IMR-90 (cell line): ENCODE results near the gene PPFIA2. TPM values are rescaled to one million over a fixed set of nuclear protein-coding genes. Genes with fewer than 3 reads are reported as not detected.

Experiments used
- ATAC-seq: fragments of 200-7000 bp; cut with Tn5 transposase; 2 replicates; pipeline ENCODE4 v1.9.1; 2020; ENCODE audit warnings: low read depth, mild to moderate bottlenecking, moderate library complexity
- BruUV-seq: library from RNA; stranded (reverse); fragments of 400-500 nt; replicated peaks from 2 replicates; lab custom pipeline; 2021; lab: Mats Ljungman, UMichigan
- CTCF ChIA-PET: fragments of 300-600 bp; formaldehyde crosslinking; extraction: SDS; loops from one replicate; lab custom pipeline; 2021; ENCODE audit warnings: antibody characterized with exemption; lab: Yijun Ruan, JAX
- POLR2A ChIA-PET: fragments of 300-600 bp; sonication (Branson Sonifier 250); formaldehyde crosslinking; loops from one replicate; lab custom pipeline; 2022; ENCODE audit warnings: antibody characterized with exemption; ENCODE audit not compliant: unreplicated experiment; lab: Charles Lee
- DNase-seq: peaks from one replicate; pipeline ENCODE4 v3.0.0; 2013
- H2AFZ ChIP-seq: replicated peaks from 2 replicates; pipeline ENCODE3; 2013; ENCODE audit warnings: low read length, mild to moderate bottlenecking; ENCODE audit not compliant: poor library complexity
- H2AK5ac ChIP-seq: 2 replicates; pipeline ENCODE4 v1.6.1; 2013; ENCODE audit warnings: low read depth, low read length, inconsistent platforms
- H2AK9ac ChIP-seq: replicated peaks from 2 replicates; pipeline ENCODE3; 2013; ENCODE audit warnings: mild to moderate bottlenecking, low read depth, low read length, moderate library complexity; ENCODE audit not compliant: poor library complexity
- H2BK120ac ChIP-seq: 2 replicates; pipeline ENCODE4 v1.6.1; 2013; ENCODE audit warnings: low read depth, low read length, inconsistent platforms
- H2BK15ac ChIP-seq: 3 replicates; pipeline ENCODE4 v1.6.1; 2013; ENCODE audit warnings: low read depth, low read length, inconsistent platforms
- H2BK20ac ChIP-seq: 2 replicates; pipeline ENCODE4 v1.6.1; 2013; ENCODE audit warnings: low read depth, mild to moderate bottlenecking, inconsistent platforms, low read length, moderate library complexity
- H2BK5ac ChIP-seq: 2 replicates; pipeline ENCODE4 v1.6.1; 2013; ENCODE audit warnings: mild to moderate bottlenecking, low read depth, low read length, inconsistent platforms; ENCODE audit not compliant: poor library complexity, severe bottlenecking
- H3K14ac ChIP-seq: replicated peaks from 2 replicates; pipeline ENCODE4 v1.6.1; 2013; ENCODE audit warnings: low read depth, low read length, inconsistent platforms
- H3K18ac ChIP-seq: 2 replicates; pipeline ENCODE4 v1.6.1; 2013; ENCODE audit warnings: low read depth, low read length, control low read depth
- H3K23ac ChIP-seq: 2 replicates; pipeline ENCODE4 v1.6.1; 2013; ENCODE audit warnings: low read depth, low read length, inconsistent platforms
- H3K27ac ChIP-seq: 2 replicates; pipeline ENCODE4 v1.5.1; 2013; ENCODE audit warnings: mild to moderate bottlenecking, control low read depth, low read length; ENCODE audit not compliant: insufficient read depth
- H3K27me3 ChIP-seq: 2 replicates; pipeline ENCODE4 v1.6.1; 2013; ENCODE audit warnings: low read length; ENCODE audit not compliant: control insufficient read depth, insufficient read depth
- H3K36me3 ChIP-seq: 2 replicates; pipeline ENCODE4 v1.6.1; 2013; ENCODE audit warnings: low read length, mixed read lengths; ENCODE audit not compliant: control insufficient read depth, insufficient read depth
- H3K4ac ChIP-seq: 2 replicates; pipeline ENCODE4 v1.6.1; 2013; ENCODE audit warnings: low read depth, low read length, inconsistent platforms
- H3K4me1 ChIP-seq: 2 replicates; pipeline ENCODE4 v1.6.1; 2013; ENCODE audit warnings: low read length, mixed read lengths; ENCODE audit not compliant: control insufficient read depth, insufficient read depth
- H3K4me2 ChIP-seq: 2 replicates; pipeline ENCODE4 v1.6.1; 2013; ENCODE audit warnings: low read depth, mild to moderate bottlenecking, control low read depth, low read length, moderate library complexity
- H3K4me3 ChIP-seq: 2 replicates; pipeline ENCODE4 v1.5.1; 2013; ENCODE audit warnings: low read depth, mild to moderate bottlenecking, control low read depth, low read length, moderate library complexity; ENCODE audit not compliant: insufficient read depth
- H3K56ac ChIP-seq: 2 replicates; pipeline ENCODE4 v1.6.1; 2013; ENCODE audit warnings: low read length, inconsistent platforms; ENCODE audit not compliant: insufficient read depth; ENCODE audit errors: extremely low read depth
- H3K79me1 ChIP-seq, 2 experiments: 2 replicates each; pipeline ENCODE4 v1.6.1; 2013; ENCODE audit warnings: low read length in 2 of 2, inconsistent platforms in 1 of 2, low read depth in 1 of 2
- H3K9ac ChIP-seq: 2 replicates; pipeline ENCODE4 v1.6.1; 2013; ENCODE audit warnings: low read depth, low read length, control low read depth
- H3K9me1 ChIP-seq: 2 replicates; pipeline ENCODE4 v1.6.1; 2013; ENCODE audit warnings: low read length, inconsistent platforms; ENCODE audit not compliant: insufficient read depth
- H3K9me3 ChIP-seq: 2 replicates; pipeline ENCODE4 v1.6.1; 2013; ENCODE audit warnings: low read length; ENCODE audit not compliant: control insufficient read depth, insufficient read depth
- H4K20me1 ChIP-seq: 2 replicates; pipeline ENCODE4 v1.6.1; 2013; ENCODE audit warnings: low read length, inconsistent platforms; ENCODE audit not compliant: insufficient read depth
- H4K5ac ChIP-seq: 2 replicates; pipeline ENCODE4 v1.6.1; 2013; ENCODE audit warnings: mild to moderate bottlenecking, low read depth, low read length, control low read depth
- H4K8ac ChIP-seq, 2 experiments: 2 replicates each; pipeline ENCODE4 v1.6.1; 2013; ENCODE audit warnings: low read depth in 2 of 2, low read length in 2 of 2, control low read depth in 1 of 2, inconsistent platforms in 1 of 2
- H4K91ac ChIP-seq: 2 replicates; pipeline ENCODE4 v1.6.1; 2013; ENCODE audit warnings: low read depth, low read length, inconsistent platforms; ENCODE audit not compliant: insufficient read depth
- CEBPB ChIP-seq: IDR thresholded peaks from 2 replicates; pipeline ENCODE4 v1.6.1; 2012; ENCODE audit warnings: low read depth, low read length, improper control_type of control experiment
- CTCF ChIP-seq: conservative IDR thresholded peaks from 2 replicates; pipeline ENCODE4 v1.5.1; 2012; ENCODE audit warnings: mild to moderate bottlenecking, low read depth, low read length, improper control_type of control experiment
- MAZ ChIP-seq: IDR thresholded peaks from 2 replicates; pipeline ENCODE4 v1.6.1; 2012; ENCODE audit warnings: low read depth, mild to moderate bottlenecking, low read length, improper control_type of control experiment, moderate library complexity, borderline replicate concordance
- NFE2L2 ChIP-seq: fragments of 150-350 bp; IDR thresholded peaks from 2 replicates; pipeline ENCODE4 v1.6.1; 2016; ENCODE audit warnings: low read depth, mild to moderate bottlenecking, low read length
- POLR2A ChIP-seq: IDR thresholded peaks from 2 replicates; pipeline ENCODE4 v1.6.1; 2012; ENCODE audit warnings: mild to moderate bottlenecking, low read depth, low read length
- RFX5 ChIP-seq: IDR thresholded peaks from 2 replicates; pipeline ENCODE4 v1.8.0; 2012; ENCODE audit warnings: low read depth, mild to moderate bottlenecking, low read length, moderate library complexity
- WGBS, 2 experiments: methylation state at CpG; one replicate each; pipeline versions ENCODE4 v1.1.5 to v1.1.7; 2013; ENCODE audit warnings: missing lambda C conversion rate in 2 of 2; ENCODE audit not compliant: insufficient read length in 1 of 2; ENCODE audit errors: extremely low coverage in 2 of 2; 5-methylcytosine and 5-hydroxymethylcytosine counted together
- dilution Hi-C: fragments of 300-500 bp; cut with HindIII; formaldehyde crosslinking; loops from one replicate; pipeline ENCODE4 v1.14.3; 2018; ENCODE audit warnings: low sequenced_read_pairs; ENCODE audit not compliant: unreplicated experiment
- in situ Hi-C: fragments of 300-500 bp; cut with MboI; formaldehyde crosslinking; loops from 3 replicates; pipeline ENCODE4 v1.14.3; 2019; ENCODE audit warnings: low sequenced_read_pairs, inconsistent platforms, mixed read lengths
- intact Hi-C: fragments of 100-400 bp; cut with micrococcal nuclease; formaldehyde crosslinking; loops from 2 replicates; pipeline ENCODE4 v1.10.0; 2022
- polyA plus RNA-seq, 3 experiments: library from polyadenylated mRNA; depleted of rRNA; stranded (reverse); fragments of >200 nt; gene quantifications; 2 replicates each; pipeline ENCODE4 v1.2.3, GENCODE V29; 2012; ENCODE audit warnings: low replicate concordance in 1 of 3
- total RNA-seq: library from RNA; depleted of rRNA; stranded (reverse); fragments of >200 nt; gene quantifications from 2 replicates; pipeline ENCODE4 v1.2.3, GENCODE V29; 2012

Gene PPFIA2
- total and polyA plus RNA-seq, 2 of the 4 experiments (the other 2 are of a cell fraction): 0.29 to 1.3 TPM

- Histone ChIP-seq H2AK5ac (no peak overlapping the region), H3K4me3 (no peak overlapping the region), H4K91ac (no peak overlapping the region), H2BK15ac (no peak overlapping the region), H2BK120ac (no peak overlapping the region), H4K20me1 (no peaks in the 10 kb centered on the region), H3K36me3 (no peaks in the 10 kb centered on the region), H3K79me1 (no peaks in the 10 kb centered on the region), H3K18ac (no peak overlapping the region), H3K4me1 (no peaks in the 10 kb centered on the region), H3K14ac (no peak overlapping the region), H3K9me3 (no peaks in the 10 kb centered on the region), H3K56ac (no peak overlapping the region), H3K4ac (no peak overlapping the region), H2BK5ac (no peak overlapping the region), H3K4me2 (no peak overlapping the region), H2AK9ac (no peak overlapping the region), H3K9me1 (no peaks in the 10 kb centered on the region), H4K8ac (no peak overlapping the region), H2BK20ac (no peak overlapping the region), H3K9ac (no peak overlapping the region), H3K27ac (no peak overlapping the region), H4K5ac (no peak overlapping the region), H2AFZ (no peak overlapping the region), H3K27me3 (no peaks in the 10 kb centered on the region), H3K23ac (no peak overlapping the region)
- WGBS, 2 experiments: 17% methylated on average over 1 of the region's 4 CpGs; no CpG with 5 or more reads in 1 of the 2 experiments
- CTCF ChIA-PET: no interaction called here
- POLR2A ChIA-PET: no interaction called here
- in situ Hi-C loops (no loop called here), dilution Hi-C loops (no loop called here), intact Hi-C loops (no loop called here)
- no peak for ATAC-seq
- no TSS peak for BruUV-seq
- no peak for TF ChIP-seq MAZ
- TF ChIP-seq RFX5: no peak
- no peak for TF ChIP-seq NFE2L2
- no peak for TF ChIP-seq POLR2A
- TF ChIP-seq CTCF: no peak
- no peak for TF ChIP-seq CEBPB
- DNase-seq: no peak
Measured at GRCh38 chr12:81499809-81500208, 259.3 kb downstream of the PPFIA2 start.
